Measurements from ENCODE around the gene ASGR2. TPM values are rescaled to one million over a fixed set of nuclear protein-coding genes. Genes with fewer than 3 reads are reported as not detected.
"Not testable (repeated sequence)": the region's sequence is repeated elsewhere in the genome, so short reads cannot be mapped to it uniquely, and the experiment has no call there.

ASGR2 gene
- total and polyA plus RNA-seq, 8 donors = 0.29 to 0.80 (median 0.43) TPM; not detected in 2

- Histone ChIP-seq H3K27me3 (no peaks in the 10 kb centered on the region), H3K36me3 (no peaks in the 10 kb centered on the region), H3K4me3 (no peak overlapping the region), H3K9me3 (no peaks in the 10 kb centered on the region), H3K4me1 (no peaks in the 10 kb centered on the region), H3K27ac (peak overlapping the region in 1 of 4 donors; percentile 53)
- FAIRE-seq (no peak), ATAC-seq (peak in 3 of 4 donors; percentile 22 to 58 (median 41)), DNase-seq (peak in 1 of 6 donors; percentile 20)
- WGBS, 2 donors = 36 to 45% methylated on average over 7 of the region's 7 CpGs
- TF ChIP-seq, protein P1, sequence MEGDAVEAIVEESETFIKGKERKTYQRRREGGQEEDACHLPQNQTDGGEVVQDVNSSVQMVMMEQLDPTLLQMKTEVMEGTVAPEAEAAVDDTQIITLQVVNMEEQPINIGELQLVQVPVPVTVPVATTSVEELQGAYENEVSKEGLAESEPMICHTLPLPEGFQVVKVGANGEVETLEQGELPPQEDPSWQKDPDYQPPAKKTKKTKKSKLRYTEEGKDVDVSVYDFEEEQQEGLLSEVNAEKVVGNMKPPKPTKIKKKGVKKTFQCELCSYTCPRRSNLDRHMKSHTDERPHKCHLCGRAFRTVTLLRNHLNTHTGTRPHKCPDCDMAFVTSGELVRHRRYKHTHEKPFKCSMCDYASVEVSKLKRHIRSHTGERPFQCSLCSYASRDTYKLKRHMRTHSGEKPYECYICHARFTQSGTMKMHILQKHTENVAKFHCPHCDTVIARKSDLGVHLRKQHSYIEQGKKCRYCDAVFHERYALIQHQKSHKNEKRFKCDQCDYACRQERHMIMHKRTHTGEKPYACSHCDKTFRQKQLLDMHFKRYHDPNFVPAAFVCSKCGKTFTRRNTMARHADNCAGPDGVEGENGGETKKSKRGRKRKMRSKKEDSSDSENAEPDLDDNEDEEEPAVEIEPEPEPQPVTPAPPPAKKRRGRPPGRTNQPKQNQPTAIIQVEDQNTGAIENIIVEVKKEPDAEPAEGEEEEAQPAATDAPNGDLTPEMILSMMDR (IDR thresholded peaks at IDR 0.05) = no peak
- intact Hi-C loops (cut with DNase I) = no loop called here
Observed at GRCh38 chr17:7132511-7133094, 18.0 kb upstream of the ASGR2 start.

DNA sequence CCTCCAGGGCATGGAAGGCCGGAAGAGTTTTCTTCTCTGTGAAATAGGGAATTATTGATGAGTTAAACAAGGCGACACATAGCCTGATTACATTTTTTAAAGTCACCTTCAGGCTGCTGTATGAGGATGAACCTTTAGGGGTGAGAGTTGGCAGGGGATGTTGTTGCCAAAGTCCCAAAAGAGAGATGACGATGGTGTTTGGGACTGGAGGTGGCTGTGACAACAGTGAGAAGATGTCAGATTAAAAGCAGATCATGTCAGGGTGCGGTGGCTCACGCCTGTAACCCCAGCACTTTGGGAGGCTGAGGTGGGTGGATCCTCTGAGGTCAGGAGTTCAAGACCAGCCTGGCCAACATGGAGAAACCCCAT lies 16.8 kb upstream of the ASGR2 start:
- H3K4me1 ChIP-seq = no peaks in the 10 kb centered on the region
- TF ChIP-seq, protein P1 (IDR thresholded peaks at IDR 0.05) = no peak
- ATAC-seq (no peak), FAIRE-seq (no peak), DNase-seq (no peak)
- H3K27me3 ChIP-seq = no peaks in the 10 kb centered on the region
- H3K4me3 ChIP-seq = no peak overlapping the region
- no peaks in the 10 kb centered on the region for H3K36me3 ChIP-seq
- 79 to 87% methylated on average over 5 of the region's 5 CpGs for WGBS, 2 donors
- intact Hi-C loops (cut with DNase I) = no loop called here
- H3K27ac ChIP-seq = no peak overlapping the region
- H3K9me3 ChIP-seq = no peaks in the 10 kb centered on the region

GRCh38 chr17:7130621-7131422 lies 16.2 kb upstream of the ASGR2 start:
- intact Hi-C loops (cut with DNase I) = no loop called here
- WGBS, 2 donors = 50 to 59% methylated on average over 8 to 11 of the region's 11 CpGs
- ATAC-seq (peak in 2 of 4 donors; percentile 28 to 38), FAIRE-seq (no peak), DNase-seq (no peak)
- no peaks in the 10 kb centered on the region for H3K9me3 ChIP-seq
- H3K4me3 ChIP-seq = no peak overlapping the region
- TF ChIP-seq, protein P1 (IDR thresholded peaks at IDR 0.05) = no peak
- no peak overlapping the region for H3K27ac ChIP-seq
- H3K36me3 ChIP-seq = no peaks in the 10 kb centered on the region
- H3K4me1 ChIP-seq = no peaks in the 10 kb centered on the region
- H3K27me3 ChIP-seq = no peaks in the 10 kb centered on the region

DNA sequence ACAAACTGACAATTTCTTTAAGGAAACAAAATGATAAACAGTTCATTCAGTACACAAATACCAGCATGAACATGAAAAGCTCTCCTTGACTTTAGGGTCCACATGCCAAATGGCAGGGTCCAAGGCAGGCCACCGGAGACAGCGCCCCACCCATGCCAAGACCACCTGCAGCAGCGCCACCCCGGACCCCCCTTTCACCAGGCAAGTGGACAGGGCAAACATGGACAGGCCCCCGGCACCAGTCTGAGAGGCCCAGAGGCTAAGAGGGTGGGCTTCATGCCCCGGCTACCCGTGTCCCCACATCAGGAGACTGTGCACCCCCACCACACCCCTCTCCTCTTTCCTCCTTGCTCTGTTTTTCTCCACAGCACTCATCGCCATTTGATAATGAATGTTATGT lies 14.7 kb upstream of the ASGR2 start:
- no peak for FAIRE-seq
- no peak overlapping the region for H3K4me3 ChIP-seq
- WGBS, 2 donors = 68 to 83% methylated on average over 8 of the region's 8 CpGs
- H3K27me3 ChIP-seq = no peaks in the 10 kb centered on the region
- intact Hi-C loops (cut with DNase I) = no loop called here
- H3K9me3 ChIP-seq = no peaks in the 10 kb centered on the region
- DNase-seq = no peak
- no peak for ATAC-seq
- TF ChIP-seq, protein P1 (IDR thresholded peaks at IDR 0.05) = no peak
- H3K4me1 ChIP-seq = no peaks in the 10 kb centered on the region
- H3K36me3 ChIP-seq = no peaks in the 10 kb centered on the region
- H3K27ac ChIP-seq = no peak overlapping the region

- no peak for FAIRE-seq
- DNase-seq = no peak
- no peak overlapping the region for H3K27ac ChIP-seq
- 48 to 69% methylated on average over 5 of the region's 5 CpGs for WGBS, 2 donors
- no peak overlapping the region for H3K4me3 ChIP-seq
- TF ChIP-seq, protein P1 (IDR thresholded peaks at IDR 0.05) = no peak
- intact Hi-C loops (cut with DNase I) = no loop called here
- no peaks in the 10 kb centered on the region for H3K27me3 ChIP-seq
- ATAC-seq = no peak
- H3K9me3 ChIP-seq = no peaks in the 10 kb centered on the region
- H3K4me1 ChIP-seq = no peaks in the 10 kb centered on the region
- no peaks in the 10 kb centered on the region for H3K36me3 ChIP-seq
Observed at GRCh38 chr17:7128160-7128559, 13.5 kb upstream of the ASGR2 start.

GRCh38 chr17:7127501-7127900 lies 12.9 kb upstream of the ASGR2 start:
- intact Hi-C loops (cut with DNase I); H3K4me1 ChIP-seq; DNase-seq; FAIRE-seq; ATAC-seq; H3K27me3 ChIP-seq; H3K27ac ChIP-seq; H3K36me3 ChIP-seq; H3K4me3 ChIP-seq; H3K9me3 ChIP-seq: not testable (repeated sequence)
- WGBS, 2 donors = 89 to 98% methylated on average over 4 to 5 of the region's 5 CpGs

DNA sequence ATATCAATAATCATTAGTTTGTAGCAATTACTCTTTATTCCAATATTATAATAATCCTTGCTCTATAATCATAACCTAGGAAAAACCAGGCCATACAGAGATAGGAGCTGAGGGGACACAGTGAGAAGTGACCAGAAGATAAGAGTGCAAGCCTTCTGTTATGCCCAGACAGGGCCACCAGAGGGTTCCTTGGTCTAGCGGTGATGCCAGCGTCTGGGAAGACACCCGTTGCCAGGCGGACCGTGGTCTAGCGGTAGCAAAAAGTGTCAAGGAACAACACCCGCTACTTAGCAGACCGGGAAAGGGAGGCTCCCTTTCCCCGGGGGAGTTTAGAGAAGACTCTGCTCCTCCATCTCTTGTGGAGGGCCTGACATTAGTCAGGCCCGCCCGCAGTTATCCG lies 11.8 kb upstream of the ASGR2 start:
- ATAC-seq; intact Hi-C loops (cut with DNase I); DNase-seq; H3K9me3 ChIP-seq; H3K27ac ChIP-seq; H3K4me3 ChIP-seq; H3K36me3 ChIP-seq; FAIRE-seq; H3K4me1 ChIP-seq; H3K27me3 ChIP-seq: not testable (repeated sequence)
- 69 to 72% methylated on average over 12 of the region's 12 CpGs for WGBS, 2 donors

All from pancreas (tissue), 10 donors.